Astrocyte (in vitro differentiated cells and primary cell): Measurements from ENCODE around the gene CTDP1.

Source experiments
- CTCF ChIP-seq: IDR thresholded peaks from 2 replicates; pipeline ENCODE4 v1.5.1; 2011; ENCODE audit warnings: low read depth, mild to moderate bottlenecking, inconsistent platforms, low read length, moderate library complexity; ENCODE audit not compliant: insufficient read depth
- EZH2 ChIP-seq: IDR thresholded peaks from 2 replicates; pipeline ENCODE4 v1.6.1; 2012; ENCODE audit warnings: mild to moderate bottlenecking, low read length, inconsistent platforms; ENCODE audit not compliant: insufficient read depth

- no peak for TF ChIP-seq CTCF
- TF ChIP-seq EZH2: no peak
Measured at GRCh38 chr18:79697178-79697577, 17.6 kb downstream of the CTDP1 start.
